ENCODE measurements around the gene ONECUT1. TPM values are rescaled to one million over a fixed set of nuclear protein-coding genes. Genes with fewer than 3 reads are reported as not detected.

ONECUT1 gene
- total and polyA plus RNA-seq, 7 donors, result 0.36 TPM; not detected in 6

GRCh38 chr15:52727815-52728214 lies 62.3 kb downstream of the ONECUT1 start:
- no peaks in the 10 kb centered on the region for H3K27me3 ChIP-seq
- intact Hi-C loops (cut with DNase I), result loop anchor here (5.0 kb wide), 1 partner anchor 46 kb away; no protein-coding TSS in a partner anchor
- H3K4me3 ChIP-seq, result no peak overlapping the region
- 69 to 78% methylated on average over 3 of the region's 3 CpGs for WGBS, 2 donors
- H3K27ac ChIP-seq, result no peak overlapping the region
- no peaks in the 10 kb centered on the region for H3K4me1 ChIP-seq
- no peaks in the 10 kb centered on the region for H3K9me3 ChIP-seq
- no peak for TF ChIP-seq CTCF (IDR thresholded peaks at IDR 0.05)
- TF ChIP-seq EP300 (IDR thresholded peaks at IDR 0.05), result no peak
- no peak for TF ChIP-seq POLR2A (IDR thresholded peaks at IDR 0.05)
- TF ChIP-seq POLR2AphosphoS5 (IDR thresholded peaks at IDR 0.05), result no peak
- DNase-seq, result no peak
- no peaks in the 10 kb centered on the region for H3K36me3 ChIP-seq

GRCh38 chr15:52726195-52726594 lies 63.9 kb downstream of the ONECUT1 start:
- WGBS, 2 donors, result 94 to 96% methylated on average over 2 of the region's 2 CpGs

GRCh38 chr15:52718551-52718950 lies 71.6 kb downstream of the ONECUT1 start:
- H3K27me3 ChIP-seq, result no peaks in the 10 kb centered on the region
- H3K36me3 ChIP-seq, result no peaks in the 10 kb centered on the region
- no peaks in the 10 kb centered on the region for H3K4me1 ChIP-seq
- 43 to 76% methylated on average over 2 of the region's 2 CpGs for WGBS, 2 donors
- H3K27ac ChIP-seq, result no peak overlapping the region
- H3K4me3 ChIP-seq, result no peak overlapping the region
- DNase-seq, result no peak
- no peak for TF ChIP-seq POLR2AphosphoS5 (IDR thresholded peaks at IDR 0.05)
- TF ChIP-seq POLR2A (IDR thresholded peaks at IDR 0.05), result no peak
- TF ChIP-seq EP300 (IDR thresholded peaks at IDR 0.05), result no peak
- TF ChIP-seq CTCF (IDR thresholded peaks at IDR 0.05), result no peak
- intact Hi-C loops (cut with DNase I), result no loop called here
- H3K9me3 ChIP-seq, result no peaks in the 10 kb centered on the region

More at GRCh38 chr15:52726195-52726594, 63.9 kb downstream of the ONECUT1 start:
- Histone ChIP-seq H3K4me1 (no peaks in the 10 kb centered on the region), H3K4me3 (no peak overlapping the region), H3K27ac (no peak overlapping the region), H3K27me3 (no peaks in the 10 kb centered on the region), H3K36me3 (no peaks in the 10 kb centered on the region), H3K9me3 (no peaks in the 10 kb centered on the region)
- no peak for TF ChIP-seq CTCF (IDR thresholded peaks at IDR 0.05)
- intact Hi-C loops (cut with DNase I), result loop anchor here (5.0 kb wide), 1 partner anchor 44 kb away; no protein-coding TSS in a partner anchor
- no peak for DNase-seq

GRCh38 chr15:52717924-52718323 lies 72.2 kb downstream of the ONECUT1 start:
- no peaks in the 10 kb centered on the region for H3K9me3 ChIP-seq
- H3K36me3 ChIP-seq, result no peaks in the 10 kb centered on the region
- no peaks in the 10 kb centered on the region for H3K27me3 ChIP-seq
- no peak for DNase-seq
- WGBS, 2 donors, result 93 to 95% methylated on average over 6 of the region's 6 CpGs
- H3K4me1 ChIP-seq, result no peaks in the 10 kb centered on the region
- no peak overlapping the region for H3K4me3 ChIP-seq
- H3K27ac ChIP-seq, result no peak overlapping the region
- intact Hi-C loops (cut with DNase I), result no loop called here
- TF ChIP-seq POLR2AphosphoS5 (IDR thresholded peaks at IDR 0.05) (no peak), CTCF (IDR thresholded peaks at IDR 0.05) (no peak), EP300 (IDR thresholded peaks at IDR 0.05) (no peak), POLR2A (IDR thresholded peaks at IDR 0.05) (no peak)

GRCh38 chr15:52717481-52717880 lies 72.7 kb downstream of the ONECUT1 start:
- intact Hi-C loops (cut with DNase I), result no loop called here
- no peak overlapping the region for H3K4me3 ChIP-seq
- no peaks in the 10 kb centered on the region for H3K9me3 ChIP-seq
- H3K27me3 ChIP-seq, result no peaks in the 10 kb centered on the region
- H3K4me1 ChIP-seq, result no peaks in the 10 kb centered on the region
- TF ChIP-seq POLR2A (IDR thresholded peaks at IDR 0.05) (no peak), EP300 (IDR thresholded peaks at IDR 0.05) (no peak)
- 80 to 90% methylated on average over 6 of the region's 6 CpGs for WGBS, 2 donors
- no peaks in the 10 kb centered on the region for H3K36me3 ChIP-seq
- no peak for DNase-seq
- H3K27ac ChIP-seq, result no peak overlapping the region

Measured in sigmoid colon (tissue), 7 donors.